ENCODE measurements around the gene KRT3. TPM values are rescaled to one million over a fixed set of nuclear protein-coding genes. Genes with fewer than 3 reads are reported as not detected.

Gene KRT3
- total and polyA plus RNA-seq, 9 of the 15 experiments (the other 6 are each of a cell fraction or from before 2014, with no cell fraction given), result not detected

DNA sequence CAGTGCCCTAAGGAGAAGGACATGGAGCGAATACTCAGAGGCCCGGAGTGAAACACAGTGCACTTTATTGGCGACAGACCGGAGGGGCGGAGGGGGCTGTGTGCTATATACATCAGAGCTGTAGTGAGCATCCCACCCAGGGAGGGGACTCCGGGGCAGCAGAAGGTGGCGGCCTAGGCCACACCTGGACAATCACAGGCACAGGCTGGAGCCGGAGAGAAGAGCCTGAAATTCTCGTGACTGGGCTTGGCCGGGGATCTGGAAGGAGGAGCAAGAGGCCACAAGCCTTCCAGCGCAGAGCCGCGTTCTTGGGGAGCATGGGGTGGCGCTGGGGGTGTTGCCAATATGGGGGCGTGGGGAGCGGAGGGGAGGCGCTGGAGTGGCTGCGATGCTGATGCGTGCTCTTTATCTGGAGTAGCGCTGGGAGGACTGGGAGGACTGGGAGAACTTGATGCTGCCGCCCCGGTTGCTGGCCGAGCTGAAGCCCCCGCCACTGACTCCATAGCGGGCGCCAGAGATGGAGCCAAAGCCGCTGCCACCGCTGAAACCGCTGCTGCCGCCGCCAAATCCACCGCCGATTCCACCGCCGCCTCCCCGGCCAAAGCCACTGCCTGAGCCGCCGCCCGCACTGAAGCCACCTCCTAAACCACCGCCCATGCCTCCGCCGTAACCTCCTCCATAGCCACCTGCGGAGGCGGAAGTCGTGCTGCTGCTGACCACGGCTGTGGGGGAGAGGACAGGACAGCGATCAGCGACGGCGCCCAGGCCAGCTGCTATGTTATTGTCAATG lies 6.1 kb downstream of the KRT3 start:
- BruUV-seq (replicated peaks), result no TSS peak
- ATAC-seq, result peak; percentile 97
- peak overlapping the region; percentile 98 for H2AFZ ChIP-seq (ENCODE audit: low read depth, low read length)
- H3K27me3 ChIP-seq (ENCODE audit: control insufficient read depth in 2 of 2, insufficient read depth in 2 of 2, low read length in 2 of 2), result peaks cover 5 to 13% of the 10 kb centered on the region in 2 experiments; a peak in 2 of 5 replicates
- H3K4me3 ChIP-seq, result peak overlapping the region; percentile 22; the same call in 1 of the 2 replicates
- ChIA-PET CTCF (ENCODE audit: low intra/inter-chr PET ratio) (no interaction called here), POLR2A (interaction anchor here (1.0 kb wide), 1 partner anchor 18 kb away, joined by 4 read pairs; no protein-coding TSS in a partner anchor)
- no peaks in the 10 kb centered on the region for H4K20me1 ChIP-seq (replicated peaks; ENCODE audit: control insufficient read depth, insufficient read depth, low read length)
- no peaks in the 10 kb centered on the region for H3K79me2 ChIP-seq (ENCODE audit: control insufficient read depth, insufficient read depth, low read length)
- peak; percentile 68 for FAIRE-seq
- peak; percentile 83 to 91 (median 87) for DNase-seq (ENCODE audit: extremely low read depth in 1 of 4, low spot score in 3 of 4)
- 22% methylated on average over 33 of the region's 50 CpGs for WGBS (ENCODE audit: insufficient coverage, low coverage, missing lambda C conversion rate)
- H3K4me1 ChIP-seq (replicated peaks in 1 of 2; ENCODE audit: control insufficient read depth in 2 of 2, insufficient read depth in 2 of 2, low read length in 2 of 2), result peaks cover 15 to 21% of the 10 kb centered on the region in 2 experiments; a peak in 4 of 5 replicates
- no peaks in the 10 kb centered on the region for H3K36me3 ChIP-seq (ENCODE audit: control insufficient read depth, insufficient read depth, low read length)
- peak overlapping the region; percentile 37 to 85; a peak in 3 of 4 replicates for H3K9ac ChIP-seq (ENCODE audit: insufficient read depth in 1 of 2, low read depth in 2 of 2, low read length in 2 of 2)
- H3K9me3 ChIP-seq (replicated peaks; ENCODE audit: control insufficient read depth, insufficient read depth, low read depth, low read length), result no peaks in the 10 kb centered on the region
- H3K9me1 ChIP-seq (ENCODE audit: control insufficient read depth, insufficient read depth, low read length), result no peaks in the 10 kb centered on the region
- in situ Hi-C loops (cut with MboI), result no loop called here
- intact Hi-C loops (cut with micrococcal nuclease), result no loop called here
- H3K4me2 ChIP-seq (ENCODE audit: insufficient read depth, low read length), result peak overlapping the region; percentile 74
- H3K27ac ChIP-seq (ENCODE audit: extremely low read depth, low read depth, low read length), result no peak overlapping the region; the same call in 2 of the 3 replicates
- TF ChIP-seq, protein P1, sequence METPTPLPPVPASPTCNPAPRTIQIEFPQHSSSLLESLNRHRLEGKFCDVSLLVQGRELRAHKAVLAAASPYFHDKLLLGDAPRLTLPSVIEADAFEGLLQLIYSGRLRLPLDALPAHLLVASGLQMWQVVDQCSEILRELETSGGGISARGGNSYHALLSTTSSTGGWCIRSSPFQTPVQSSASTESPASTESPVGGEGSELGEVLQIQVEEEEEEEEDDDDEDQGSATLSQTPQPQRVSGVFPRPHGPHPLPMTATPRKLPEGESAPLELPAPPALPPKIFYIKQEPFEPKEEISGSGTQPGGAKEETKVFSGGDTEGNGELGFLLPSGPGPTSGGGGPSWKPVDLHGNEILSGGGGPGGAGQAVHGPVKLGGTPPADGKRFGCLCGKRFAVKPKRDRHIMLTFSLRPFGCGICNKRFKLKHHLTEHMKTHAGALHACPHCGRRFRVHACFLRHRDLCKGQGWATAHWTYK (CRISPR knock-in tag; IDR thresholded peaks at IDR 0.05), result no peak
- TF ChIP-seq KAT7 (CRISPR knock-in tag; IDR thresholded peaks at IDR 0.05; ENCODE audit: borderline replicate concordance) (no peak), CBFA2T2 (conservative IDR thresholded peaks at IDR 0.05) (peak; percentile 47; the same call in 1 of the 2 replicates), GTF2A2 (tag; IDR thresholded peaks at IDR 0.05) (no peak), TAF1 (IDR thresholded peaks at IDR 0.05; ENCODE audit: control insufficient read depth, extremely low read depth, insufficient read depth, low read length, severe bottlenecking) (no peak), ZNF282 (CRISPR knock-in tag; IDR thresholded peaks at IDR 0.05) (no peak), POLR2G (IDR thresholded peaks at IDR 0.05; ENCODE audit: low read depth, low read length) (peak; percentile 72), PTTG1 (tag; IDR thresholded peaks at IDR 0.05; ENCODE audit: low read depth) (no peak), POLR2AphosphoS5 (IDR thresholded peaks at IDR 0.05; ENCODE audit: control insufficient read depth, insufficient read depth, low read depth, low read length) (no peak)
- TF ChIP-seq, protein P2, sequence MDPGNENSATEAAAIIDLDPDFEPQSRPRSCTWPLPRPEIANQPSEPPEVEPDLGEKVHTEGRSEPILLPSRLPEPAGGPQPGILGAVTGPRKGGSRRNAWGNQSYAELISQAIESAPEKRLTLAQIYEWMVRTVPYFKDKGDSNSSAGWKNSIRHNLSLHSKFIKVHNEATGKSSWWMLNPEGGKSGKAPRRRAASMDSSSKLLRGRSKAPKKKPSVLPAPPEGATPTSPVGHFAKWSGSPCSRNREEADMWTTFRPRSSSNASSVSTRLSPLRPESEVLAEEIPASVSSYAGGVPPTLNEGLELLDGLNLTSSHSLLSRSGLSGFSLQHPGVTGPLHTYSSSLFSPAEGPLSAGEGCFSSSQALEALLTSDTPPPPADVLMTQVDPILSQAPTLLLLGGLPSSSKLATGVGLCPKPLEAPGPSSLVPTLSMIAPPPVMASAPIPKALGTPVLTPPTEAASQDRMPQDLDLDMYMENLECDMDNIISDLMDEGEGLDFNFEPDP (CRISPR knock-in tag; IDR thresholded peaks at IDR 0.05), result no peak
- TF ChIP-seq, protein P3, sequence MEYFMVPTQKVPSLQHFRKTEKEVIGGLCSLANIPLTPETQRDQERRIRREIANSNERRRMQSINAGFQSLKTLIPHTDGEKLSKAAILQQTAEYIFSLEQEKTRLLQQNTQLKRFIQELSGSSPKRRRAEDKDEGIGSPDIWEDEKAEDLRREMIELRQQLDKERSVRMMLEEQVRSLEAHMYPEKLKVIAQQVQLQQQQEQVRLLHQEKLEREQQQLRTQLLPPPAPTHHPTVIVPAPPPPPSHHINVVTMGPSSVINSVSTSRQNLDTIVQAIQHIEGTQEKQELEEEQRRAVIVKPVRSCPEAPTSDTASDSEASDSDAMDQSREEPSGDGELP (CRISPR knock-in tag; IDR thresholded peaks at IDR 0.05; ENCODE audit: borderline replicate concordance), result peak; percentile 91
- TF ChIP-seq, protein P4, sequence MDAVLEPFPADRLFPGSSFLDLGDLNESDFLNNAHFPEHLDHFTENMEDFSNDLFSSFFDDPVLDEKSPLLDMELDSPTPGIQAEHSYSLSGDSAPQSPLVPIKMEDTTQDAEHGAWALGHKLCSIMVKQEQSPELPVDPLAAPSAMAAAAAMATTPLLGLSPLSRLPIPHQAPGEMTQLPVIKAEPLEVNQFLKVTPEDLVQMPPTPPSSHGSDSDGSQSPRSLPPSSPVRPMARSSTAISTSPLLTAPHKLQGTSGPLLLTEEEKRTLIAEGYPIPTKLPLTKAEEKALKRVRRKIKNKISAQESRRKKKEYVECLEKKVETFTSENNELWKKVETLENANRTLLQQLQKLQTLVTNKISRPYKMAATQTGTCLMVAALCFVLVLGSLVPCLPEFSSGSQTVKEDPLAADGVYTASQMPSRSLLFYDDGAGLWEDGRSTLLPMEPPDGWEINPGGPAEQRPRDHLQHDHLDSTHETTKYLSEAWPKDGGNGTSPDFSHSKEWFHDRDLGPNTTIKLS (IDR thresholded peaks at IDR 0.05; ENCODE audit: borderline replicate concordance, low read depth), result no peak
